Measurements from ENCODE around the gene NOP9. TPM values are rescaled to one million over a fixed set of nuclear protein-coding genes. Genes with fewer than 3 reads are reported as not detected.
"Not testable (repeated sequence)": the region's sequence is repeated elsewhere in the genome, so short reads cannot be mapped to it uniquely, and the experiment has no call there.

NOP9 gene
- total RNA-seq, 4 donors from 2014 or later, result 16.6 to 29.2 (median 21.6) TPM

DNA sequence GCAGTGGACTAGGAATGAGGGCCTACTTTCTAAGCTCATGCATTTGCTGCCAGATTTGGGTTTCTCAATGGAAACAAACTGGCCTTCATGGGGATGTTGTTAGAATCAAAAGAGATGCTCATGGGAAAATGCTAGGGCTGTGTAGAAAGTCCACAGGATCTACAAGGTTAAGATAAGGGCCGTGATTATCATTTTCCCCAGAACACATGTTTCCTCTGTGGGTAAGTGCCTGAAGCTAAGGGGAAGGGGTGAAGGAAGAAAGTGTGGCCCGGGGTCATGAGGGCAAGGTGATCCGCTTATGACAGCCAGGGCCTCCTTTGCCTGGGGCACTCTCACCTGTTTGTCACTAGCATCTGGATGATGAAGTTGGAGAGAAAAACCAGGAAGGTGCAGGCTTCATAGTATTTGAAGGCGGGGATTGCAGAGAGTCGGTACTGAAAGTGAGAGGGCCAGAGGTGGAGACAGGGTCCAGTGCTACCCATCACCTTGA, 25.4 kb downstream of the NOP9 start:
- H3K9me3 ChIP-seq, result no peaks in the 10 kb centered on the region
- peaks cover 0 to 8% (median 0%) of the 10 kb centered on the region in 4 donors for H3K27me3 ChIP-seq
- DNase-seq (ENCODE audit: extremely low spot score), result no peak
- no peak overlapping the region for H3K27ac ChIP-seq (replicated peaks in 1 of 4)
- no peak for TF ChIP-seq POLR2A (IDR thresholded peaks at IDR 0.05; ENCODE audit: low read depth)
- TF ChIP-seq CTCF (IDR thresholded peaks at IDR 0.05), result no peak
- TF ChIP-seq EP300 (IDR thresholded peaks at IDR 0.05), result no peak
- TF ChIP-seq POLR2AphosphoS5 (IDR thresholded peaks at IDR 0.05), result no peak
- no peak overlapping the region for H3K4me3 ChIP-seq
- intact Hi-C loops (cut with DNase I), result no loop called here
- peaks cover 0 to 69% (median 5%) of the 10 kb centered on the region in 4 donors for H3K36me3 ChIP-seq
- peaks cover 0 to 9% (median 2%) of the 10 kb centered on the region in 4 donors for H3K4me1 ChIP-seq
- 85% methylated on average over 5 of the region's 5 CpGs for WGBS

GRCh38 chr14:24325963-24326362, 26.3 kb downstream of the NOP9 start:
- H3K36me3 ChIP-seq, result peaks cover 0 to 66% (median 5%) of the 10 kb centered on the region in 4 donors
- intact Hi-C loops (cut with DNase I), result no loop called here
- H3K27me3 ChIP-seq, result no peaks in the 10 kb centered on the region
- DNase-seq (ENCODE audit: extremely low spot score), result no peak
- no peak overlapping the region for H3K4me3 ChIP-seq
- peaks cover 0 to 9% (median 2%) of the 10 kb centered on the region in 4 donors for H3K4me1 ChIP-seq
- no peaks in the 10 kb centered on the region for H3K9me3 ChIP-seq
- TF ChIP-seq CTCF (IDR thresholded peaks at IDR 0.05), result no peak
- no peak for TF ChIP-seq POLR2AphosphoS5 (IDR thresholded peaks at IDR 0.05)
- TF ChIP-seq EP300 (IDR thresholded peaks at IDR 0.05), result no peak
- no peak for TF ChIP-seq POLR2A (IDR thresholded peaks at IDR 0.05; ENCODE audit: low read depth)
- no peak overlapping the region for H3K27ac ChIP-seq (replicated peaks in 1 of 4)
- WGBS, result 91% methylated on average over 4 of the region's 9 CpGs

GRCh38 chr14:24327303-24327702, 27.7 kb downstream of the NOP9 start:
- H3K4me3 ChIP-seq, result no peak overlapping the region
- H3K9me3 ChIP-seq, result no peaks in the 10 kb centered on the region
- no peak for DNase-seq (ENCODE audit: extremely low spot score)
- no peak for TF ChIP-seq POLR2A (IDR thresholded peaks at IDR 0.05; ENCODE audit: low read depth)
- TF ChIP-seq POLR2AphosphoS5 (IDR thresholded peaks at IDR 0.05), result no peak
- no peak for TF ChIP-seq CTCF (IDR thresholded peaks at IDR 0.05)
- TF ChIP-seq EP300 (IDR thresholded peaks at IDR 0.05), result no peak
- H3K27ac ChIP-seq (replicated peaks in 1 of 4), result no peak overlapping the region
- H3K27me3 ChIP-seq, result peaks cover 0 to 8% (median under 1%) of the 10 kb centered on the region in 4 donors
- intact Hi-C loops (cut with DNase I), result no loop called here
- WGBS, result 88% methylated on average over 2 of the region's 2 CpGs
- peaks cover 0 to 64% (median 4%) of the 10 kb centered on the region in 4 donors for H3K36me3 ChIP-seq
- peaks cover 7 to 17% (median 10%) of the 10 kb centered on the region in 4 donors for H3K4me1 ChIP-seq

GRCh38 chr14:24327914-24328313, 28.3 kb downstream of the NOP9 start:
- H3K27me3 ChIP-seq, result peaks cover 0 to 14% (median 2%) of the 10 kb centered on the region in 4 donors
- H3K27ac ChIP-seq (replicated peaks in 1 of 4); H3K4me3 ChIP-seq; DNase-seq (ENCODE audit: extremely low spot score); H3K9me3 ChIP-seq; intact Hi-C loops (cut with DNase I): not testable (repeated sequence)
- WGBS, result 0% methylated on average over 1 of the region's 9 CpGs
- H3K4me1 ChIP-seq, result peaks cover 13 to 24% (median 16%) of the 10 kb centered on the region in 4 donors
- peaks cover 0 to 66% (median 1%) of the 10 kb centered on the region in 4 donors for H3K36me3 ChIP-seq
- TF ChIP-seq CTCF (IDR thresholded peaks at IDR 0.05), result peak; percentile 58 to 81 (median 66)

All from esophagus muscularis mucosa (tissue), 4 donors.